Iris pigment epithelial cell (primary cell): ENCODE data around the gene SAG.
"Not testable (repeated sequence)": the region's sequence is repeated elsewhere in the genome, so short reads cannot be mapped to it uniquely, and the experiment has no call there.

Experiments
- DNase-seq: peaks from one replicate; pipeline ENCODE4 v3.0.0-alpha.2; 2011; ENCODE audit warnings: low read depth

SAG gene

DNA sequence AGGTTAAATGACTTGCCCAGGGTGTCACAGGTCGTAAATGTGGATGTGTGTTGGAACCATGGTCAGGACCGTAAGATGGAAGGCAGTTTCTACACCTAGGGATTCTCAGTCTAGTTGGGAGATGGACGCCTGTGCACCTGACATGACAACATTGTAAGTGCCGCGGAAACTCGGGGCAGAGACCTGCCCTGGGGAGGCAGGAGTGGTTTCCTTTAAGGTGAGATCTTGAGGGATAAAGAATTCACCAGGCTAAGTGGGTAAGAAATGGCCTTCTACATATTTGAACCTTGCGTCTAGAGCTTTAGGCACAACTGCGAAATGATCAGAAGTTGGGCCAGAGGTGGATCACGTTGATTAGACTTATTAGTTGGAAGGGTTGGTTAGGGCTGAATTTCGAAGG is 48.3 kb downstream of the SAG start:
- DNase-seq: no peak

DNA sequence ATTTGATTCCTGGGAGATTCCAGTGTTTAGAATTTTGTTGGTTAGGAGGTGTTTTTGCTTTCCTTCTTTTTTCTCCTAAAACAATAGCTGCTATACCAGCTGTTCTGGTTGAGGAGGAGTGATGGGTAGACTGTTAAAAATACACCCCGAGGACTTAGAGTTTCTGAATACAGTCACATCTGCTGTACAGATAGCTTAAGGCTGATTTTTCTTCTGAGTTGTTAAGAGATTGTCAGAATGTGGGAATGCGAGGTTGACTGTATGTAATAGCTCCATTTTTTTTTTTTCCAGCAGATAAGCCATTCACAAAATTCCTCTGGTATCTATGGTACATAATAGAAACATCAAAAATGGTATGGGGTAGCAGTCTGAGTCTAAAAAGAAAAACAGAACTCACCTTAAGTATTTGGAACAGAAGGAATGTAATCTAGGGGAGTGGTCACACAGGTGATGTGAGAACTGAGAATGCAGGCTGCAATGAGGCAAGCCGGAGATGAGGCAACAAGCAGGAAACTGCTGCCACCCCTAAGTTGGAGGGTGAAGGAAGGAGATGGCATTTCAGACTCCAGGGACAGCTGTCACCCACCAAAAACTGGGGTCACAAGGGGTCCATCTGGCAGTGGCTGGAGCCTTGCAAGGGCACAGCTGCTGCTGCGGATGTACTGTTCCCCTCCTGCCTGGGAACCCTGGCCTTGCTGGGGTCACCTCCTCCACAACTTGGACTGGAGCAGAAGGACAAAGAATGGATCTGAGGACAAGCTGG is 49.1 kb downstream of the SAG start:
- DNase-seq: no peak

DNA sequence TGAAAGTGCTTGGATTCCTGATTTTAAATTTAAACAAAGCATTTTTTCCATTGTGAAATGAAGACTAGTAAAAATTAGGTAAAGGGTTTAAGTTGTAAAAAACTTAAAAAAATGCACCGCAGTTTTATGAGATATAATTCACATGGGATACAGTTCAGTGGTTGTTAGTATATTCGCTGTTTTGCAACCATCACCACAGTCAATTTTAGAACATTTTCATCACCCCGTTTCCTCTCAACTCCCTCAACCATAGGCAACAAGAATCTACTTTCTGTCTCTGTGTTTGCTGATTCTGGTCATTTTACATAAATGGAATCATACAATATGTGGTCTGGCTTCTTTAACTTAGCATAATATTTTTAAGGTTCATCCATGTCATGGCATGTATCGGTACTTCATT is 50.7 kb downstream of the SAG start:
- no peak for DNase-seq

- no peak for DNase-seq
Observed at GRCh38 chr2:233358947-233359346, 51.3 kb downstream of the SAG start.

DNA sequence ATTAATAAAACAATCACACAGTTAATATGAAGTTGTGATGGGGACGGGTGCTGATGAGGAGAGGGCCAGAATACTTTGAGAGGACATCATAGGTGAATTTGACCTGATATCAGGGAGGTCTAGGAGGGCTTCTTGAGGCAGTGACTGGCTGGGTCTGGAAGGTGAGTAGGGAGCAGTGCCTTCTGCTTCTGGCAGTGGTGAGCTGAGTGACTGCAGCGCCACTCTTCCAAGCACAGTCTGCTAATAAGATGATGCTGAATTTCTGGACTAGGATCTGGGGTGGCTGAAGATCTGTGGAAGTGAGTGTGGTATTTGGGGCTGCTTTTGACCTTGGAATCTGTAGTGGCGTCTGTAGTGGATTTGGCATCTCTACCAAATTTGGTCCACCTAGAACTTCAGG is 52.2 kb downstream of the SAG start:
- no peak for DNase-seq

DNA sequence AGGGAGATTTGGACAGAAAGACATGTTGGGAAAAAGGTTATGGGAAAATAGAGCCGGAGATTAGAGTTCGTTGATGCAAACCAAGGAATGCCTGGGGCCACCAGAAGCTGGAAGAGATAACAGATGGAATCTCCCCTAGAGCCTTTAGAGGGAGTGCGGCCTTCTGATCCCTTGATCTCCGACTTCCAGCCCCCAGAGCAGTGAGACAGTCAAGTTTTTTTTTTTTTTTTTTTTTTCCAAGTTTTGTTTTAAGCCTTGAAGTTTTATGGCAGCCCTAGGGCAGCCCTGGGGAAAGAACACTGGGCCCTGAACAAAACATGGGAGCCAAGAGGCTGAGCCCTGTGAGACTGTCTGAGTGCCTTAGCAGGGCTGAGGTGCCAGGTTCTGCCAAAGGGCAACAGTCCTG is 53.2 kb downstream of the SAG start:
- DNase-seq: no peak

- DNase-seq: no peak
Observed at GRCh38 chr2:233361297-233361696, 53.7 kb downstream of the SAG start.

DNA sequence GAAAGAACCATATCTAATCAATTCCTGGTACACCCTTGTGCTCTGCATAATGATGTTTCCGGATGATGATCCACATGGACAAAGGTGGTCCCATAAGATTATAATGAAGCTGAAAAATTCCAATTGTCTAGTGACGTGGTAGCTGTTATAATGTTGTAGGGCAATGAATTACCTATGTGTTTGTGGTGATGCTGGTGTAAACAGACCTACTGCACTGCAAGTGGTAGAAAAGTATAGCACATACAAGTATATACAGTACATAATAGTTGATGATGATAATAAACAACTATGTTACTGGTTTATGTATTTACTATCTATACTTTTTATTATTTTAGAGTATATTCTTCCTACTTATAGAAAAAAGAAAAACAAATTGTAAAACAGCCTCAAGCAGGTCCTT is 55.1 kb downstream of the SAG start:
- DNase-seq: no peak

DNA sequence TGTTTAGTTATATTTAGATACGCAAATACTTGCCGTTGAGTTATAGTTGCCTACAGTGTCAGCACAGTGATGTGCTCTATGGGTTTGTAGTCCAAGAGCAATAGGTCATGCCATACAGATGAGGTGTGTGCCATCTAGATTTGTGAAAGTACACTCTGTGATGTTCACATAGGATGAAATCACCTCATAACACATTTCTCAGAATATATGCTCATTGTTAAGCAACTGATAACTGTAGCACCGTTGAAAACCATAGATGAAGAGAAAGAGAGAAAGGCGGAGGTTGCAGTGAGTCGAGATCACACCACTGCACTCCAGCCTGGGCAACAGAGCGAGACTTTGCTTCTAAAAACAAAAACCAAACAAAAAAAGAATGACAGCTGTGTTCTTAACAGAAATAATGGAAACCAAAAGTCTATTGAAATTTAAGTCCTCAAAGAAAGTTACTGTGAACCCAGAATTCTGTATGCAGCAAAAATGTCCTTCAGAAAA is 56.2 kb downstream of the SAG start:
- no peak for DNase-seq

DNA sequence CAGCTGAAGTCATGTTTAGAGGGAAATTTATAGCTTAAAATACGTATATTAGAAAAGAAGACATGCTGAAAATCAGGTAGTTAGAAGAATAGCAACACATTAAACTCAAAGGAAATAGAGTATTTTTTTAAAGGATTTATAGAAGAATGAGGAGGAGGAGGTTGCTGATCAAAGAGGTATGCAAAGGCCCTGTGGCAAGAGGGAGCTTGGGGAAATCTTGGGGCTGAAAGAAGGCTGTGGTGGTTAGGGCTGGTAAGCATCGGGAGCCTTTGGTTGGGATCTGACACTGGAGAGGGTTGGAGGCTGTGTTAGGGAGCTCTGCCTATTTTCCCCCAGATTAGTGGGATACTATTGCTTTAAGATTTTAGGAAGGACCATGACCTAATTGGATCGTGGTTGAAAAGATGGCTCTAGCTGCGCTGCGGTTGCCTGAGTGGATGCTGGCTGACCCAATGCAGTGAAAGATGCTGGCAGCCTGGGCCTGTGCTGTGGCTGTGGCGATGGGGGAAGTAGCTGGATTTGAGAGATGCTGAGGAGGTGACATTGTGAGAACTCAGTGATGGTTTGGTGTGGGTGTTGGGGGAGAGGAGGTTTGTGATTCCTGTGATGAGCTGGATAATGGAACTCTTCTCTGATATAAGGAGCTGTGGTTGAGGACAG is 58.4 kb downstream of the SAG start:
- DNase-seq: no peak

DNA sequence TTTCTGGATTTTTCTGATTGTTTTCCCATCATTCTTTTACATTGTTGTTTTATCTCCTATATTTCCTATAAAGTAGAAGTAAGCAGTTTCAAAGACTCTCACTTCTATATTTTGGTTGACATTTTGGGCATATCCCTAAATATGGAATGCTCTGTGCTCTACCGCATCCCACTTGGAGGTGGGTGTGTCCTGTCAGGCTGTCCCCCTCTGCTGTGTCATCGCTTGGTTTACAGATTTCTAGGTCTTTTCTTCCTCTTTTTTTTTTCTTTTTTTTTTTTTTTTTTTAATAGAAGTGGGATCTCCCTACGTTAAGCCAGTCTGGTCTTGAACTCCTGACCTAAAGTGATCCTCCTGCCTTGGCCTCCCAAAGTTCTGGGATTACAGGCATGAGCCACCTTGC is 60.0 kb downstream of the SAG start:
- no peak for DNase-seq

DNA sequence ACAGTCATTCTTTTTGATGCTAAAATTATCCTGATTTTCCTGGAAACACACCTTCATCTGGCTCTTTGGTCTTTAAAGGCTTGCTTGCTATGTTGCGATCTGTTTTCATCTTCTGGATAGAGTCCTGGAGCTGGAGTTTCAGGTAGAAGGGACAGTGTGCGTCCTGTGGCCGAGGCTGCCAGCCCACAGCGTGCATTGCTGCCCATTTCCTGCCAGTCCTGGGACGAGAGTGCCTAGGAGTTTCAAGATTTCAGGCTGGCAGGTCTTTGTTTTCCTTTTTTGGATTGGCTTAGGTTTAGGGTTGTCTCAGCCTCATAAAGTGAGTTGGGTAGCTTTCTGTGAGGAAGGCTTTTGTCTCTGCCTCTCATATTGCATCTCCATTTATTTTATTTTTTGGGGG is 61.1 kb downstream of the SAG start:
- DNase-seq: no peak

- no peak for DNase-seq
Observed at GRCh38 chr2:233369462-233369861, 61.8 kb downstream of the SAG start.

GRCh38 chr2:233369897-233370685 is 62.5 kb downstream of the SAG start:
- DNase-seq: no peak

DNA sequence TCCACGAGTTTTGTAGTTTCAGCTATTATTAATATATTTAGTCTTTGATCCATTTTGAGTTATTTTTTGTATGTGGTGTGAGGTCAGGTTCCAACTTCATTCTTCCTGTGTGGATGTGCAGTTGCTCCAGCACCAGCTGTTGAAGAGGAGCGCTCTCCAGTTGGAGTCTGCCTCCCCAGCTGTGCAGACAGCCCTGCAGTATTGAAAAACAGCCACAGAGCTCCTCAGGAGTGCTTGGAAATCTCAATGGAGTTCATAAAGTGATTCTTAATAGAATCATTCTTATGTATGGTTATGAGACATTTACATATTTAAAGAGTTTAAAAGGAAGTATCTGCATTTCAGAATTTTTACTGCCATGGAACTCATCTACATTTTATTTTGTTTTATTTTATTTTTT is 64.0 kb downstream of the SAG start:
- no peak for DNase-seq

- no peak for DNase-seq
Observed at GRCh38 chr2:233372855-233373254, 65.2 kb downstream of the SAG start.

DNA sequence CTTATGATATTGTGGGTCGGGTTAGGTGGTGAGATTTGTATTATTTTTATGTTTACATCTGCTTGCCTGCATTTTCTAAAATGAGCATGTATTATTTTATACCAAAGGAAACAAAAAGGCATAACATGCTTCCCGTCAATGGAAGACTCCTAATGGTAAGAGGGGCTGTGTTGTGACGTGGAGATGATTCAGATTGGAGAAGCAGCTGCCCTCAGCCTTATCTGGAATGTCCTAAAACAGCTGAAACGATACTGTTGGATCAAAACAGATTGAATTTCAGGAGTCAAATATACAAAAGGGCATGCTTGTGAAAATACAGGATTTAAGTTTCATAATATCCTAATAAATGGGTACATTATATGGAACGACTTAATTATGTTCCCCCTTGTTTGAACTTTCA is 65.7 kb downstream of the SAG start:
- DNase-seq: peak; percentile 81

DNA sequence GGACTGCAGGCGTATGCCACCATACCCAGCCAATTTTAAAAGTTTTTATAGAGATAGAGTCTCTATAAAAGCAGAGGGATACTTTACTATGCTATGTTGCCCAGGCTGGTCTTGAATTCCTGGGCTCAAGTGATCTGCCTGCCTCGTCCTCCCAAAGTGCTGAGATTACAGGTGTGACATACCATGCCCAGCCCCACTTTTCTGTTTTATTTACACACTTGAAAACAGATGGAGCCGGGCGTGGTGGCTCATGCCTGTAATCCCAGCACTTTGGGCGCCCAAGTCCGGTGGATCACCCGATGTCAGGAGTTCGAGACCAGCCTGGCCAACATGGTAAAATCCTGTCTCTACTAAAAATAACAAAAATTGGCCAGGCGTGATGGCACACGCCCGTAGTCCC is 67.2 kb downstream of the SAG start:
- DNase-seq: not testable (repeated sequence)

GRCh38 chr2:233375490-233376314 is 68.1 kb downstream of the SAG start:
- no peak for DNase-seq

GRCh38 chr2:233379034-233379433 is 71.4 kb downstream of the SAG start:
- no peak for DNase-seq

DNA sequence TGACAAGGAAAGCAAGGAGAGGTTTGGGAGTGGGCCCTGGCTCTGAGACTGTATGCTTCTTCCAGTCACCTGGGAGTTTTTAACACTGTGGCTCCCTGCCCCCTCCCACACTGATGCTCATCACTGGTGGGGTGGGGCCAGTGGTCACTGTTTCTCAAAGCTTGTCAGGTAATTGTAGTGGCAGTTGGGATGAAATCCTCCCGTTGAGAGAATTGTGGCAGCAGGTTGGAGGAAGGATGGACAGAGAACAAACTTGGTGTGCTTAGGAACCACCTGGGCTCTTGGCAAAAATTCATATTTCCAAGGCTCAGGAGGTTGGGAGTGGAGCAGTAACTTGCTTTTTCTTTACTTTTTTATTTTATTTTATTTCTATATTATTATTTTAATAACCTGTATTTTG is 71.8 kb downstream of the SAG start:
- no peak for DNase-seq
